ENCODE data around the gene PDPR.

DNA sequence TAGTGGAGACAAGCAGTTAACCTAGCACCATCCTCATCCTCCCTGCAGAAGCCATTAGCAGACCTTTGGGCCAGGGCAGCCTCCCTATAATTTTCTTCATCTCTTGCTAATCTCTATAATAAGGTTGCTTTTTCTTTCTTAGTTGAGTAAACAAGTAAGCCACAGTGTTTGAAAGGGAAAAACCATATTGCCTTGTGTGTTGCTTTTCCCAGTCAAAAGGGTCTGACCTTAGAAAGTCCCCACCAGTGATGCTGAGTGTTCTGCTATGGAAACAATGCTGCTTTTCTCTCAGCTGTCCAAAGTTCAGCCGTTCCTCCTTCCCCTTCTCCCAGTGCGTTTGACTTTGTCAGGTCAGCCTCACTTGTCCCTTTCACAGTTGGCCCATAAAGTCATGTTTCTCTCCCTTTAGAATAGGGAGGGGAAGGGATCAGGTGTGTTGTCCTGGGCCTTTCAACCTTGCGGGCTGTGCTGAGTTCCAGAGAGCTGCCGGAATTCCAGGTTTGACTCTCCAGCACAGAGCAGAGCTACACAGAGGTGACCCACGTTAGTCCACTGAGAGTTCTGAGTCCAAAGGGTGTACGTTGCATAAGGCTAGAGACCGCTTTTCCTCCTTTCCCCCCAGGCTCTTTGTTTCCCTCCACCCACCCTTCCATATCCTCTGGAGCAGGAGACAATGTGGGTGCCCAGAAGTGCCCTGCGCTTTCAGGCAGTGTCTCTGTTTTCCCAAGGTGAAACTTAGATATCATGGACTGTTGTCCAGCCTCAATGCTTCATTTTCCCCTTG, 43.5 kb downstream of the PDPR start:
- TF ChIP-seq, protein P1, sequence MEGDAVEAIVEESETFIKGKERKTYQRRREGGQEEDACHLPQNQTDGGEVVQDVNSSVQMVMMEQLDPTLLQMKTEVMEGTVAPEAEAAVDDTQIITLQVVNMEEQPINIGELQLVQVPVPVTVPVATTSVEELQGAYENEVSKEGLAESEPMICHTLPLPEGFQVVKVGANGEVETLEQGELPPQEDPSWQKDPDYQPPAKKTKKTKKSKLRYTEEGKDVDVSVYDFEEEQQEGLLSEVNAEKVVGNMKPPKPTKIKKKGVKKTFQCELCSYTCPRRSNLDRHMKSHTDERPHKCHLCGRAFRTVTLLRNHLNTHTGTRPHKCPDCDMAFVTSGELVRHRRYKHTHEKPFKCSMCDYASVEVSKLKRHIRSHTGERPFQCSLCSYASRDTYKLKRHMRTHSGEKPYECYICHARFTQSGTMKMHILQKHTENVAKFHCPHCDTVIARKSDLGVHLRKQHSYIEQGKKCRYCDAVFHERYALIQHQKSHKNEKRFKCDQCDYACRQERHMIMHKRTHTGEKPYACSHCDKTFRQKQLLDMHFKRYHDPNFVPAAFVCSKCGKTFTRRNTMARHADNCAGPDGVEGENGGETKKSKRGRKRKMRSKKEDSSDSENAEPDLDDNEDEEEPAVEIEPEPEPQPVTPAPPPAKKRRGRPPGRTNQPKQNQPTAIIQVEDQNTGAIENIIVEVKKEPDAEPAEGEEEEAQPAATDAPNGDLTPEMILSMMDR (IDR thresholded peaks at IDR 0.05): no peak
- TF ChIP-seq, protein P2, sequence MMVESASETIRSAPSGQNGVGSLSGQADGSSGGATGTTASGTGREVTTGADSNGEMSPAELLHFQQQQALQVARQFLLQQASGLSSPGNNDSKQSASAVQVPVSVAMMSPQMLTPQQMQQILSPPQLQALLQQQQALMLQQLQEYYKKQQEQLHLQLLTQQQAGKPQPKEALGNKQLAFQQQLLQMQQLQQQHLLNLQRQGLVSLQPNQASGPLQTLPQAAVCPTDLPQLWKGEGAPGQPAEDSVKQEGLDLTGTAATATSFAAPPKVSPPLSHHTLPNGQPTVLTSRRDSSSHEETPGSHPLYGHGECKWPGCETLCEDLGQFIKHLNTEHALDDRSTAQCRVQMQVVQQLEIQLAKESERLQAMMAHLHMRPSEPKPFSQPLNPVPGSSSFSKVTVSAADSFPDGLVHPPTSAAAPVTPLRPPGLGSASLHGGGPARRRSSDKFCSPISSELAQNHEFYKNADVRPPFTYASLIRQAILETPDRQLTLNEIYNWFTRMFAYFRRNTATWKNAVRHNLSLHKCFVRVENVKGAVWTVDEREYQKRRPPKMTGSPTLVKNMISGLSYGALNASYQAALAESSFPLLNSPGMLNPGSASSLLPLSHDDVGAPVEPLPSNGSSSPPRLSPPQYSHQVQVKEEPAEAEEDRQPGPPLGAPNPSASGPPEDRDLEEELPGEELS (CRISPR knock-in tag; IDR thresholded peaks at IDR 0.05): no peak
- TF ChIP-seq, protein P3, sequence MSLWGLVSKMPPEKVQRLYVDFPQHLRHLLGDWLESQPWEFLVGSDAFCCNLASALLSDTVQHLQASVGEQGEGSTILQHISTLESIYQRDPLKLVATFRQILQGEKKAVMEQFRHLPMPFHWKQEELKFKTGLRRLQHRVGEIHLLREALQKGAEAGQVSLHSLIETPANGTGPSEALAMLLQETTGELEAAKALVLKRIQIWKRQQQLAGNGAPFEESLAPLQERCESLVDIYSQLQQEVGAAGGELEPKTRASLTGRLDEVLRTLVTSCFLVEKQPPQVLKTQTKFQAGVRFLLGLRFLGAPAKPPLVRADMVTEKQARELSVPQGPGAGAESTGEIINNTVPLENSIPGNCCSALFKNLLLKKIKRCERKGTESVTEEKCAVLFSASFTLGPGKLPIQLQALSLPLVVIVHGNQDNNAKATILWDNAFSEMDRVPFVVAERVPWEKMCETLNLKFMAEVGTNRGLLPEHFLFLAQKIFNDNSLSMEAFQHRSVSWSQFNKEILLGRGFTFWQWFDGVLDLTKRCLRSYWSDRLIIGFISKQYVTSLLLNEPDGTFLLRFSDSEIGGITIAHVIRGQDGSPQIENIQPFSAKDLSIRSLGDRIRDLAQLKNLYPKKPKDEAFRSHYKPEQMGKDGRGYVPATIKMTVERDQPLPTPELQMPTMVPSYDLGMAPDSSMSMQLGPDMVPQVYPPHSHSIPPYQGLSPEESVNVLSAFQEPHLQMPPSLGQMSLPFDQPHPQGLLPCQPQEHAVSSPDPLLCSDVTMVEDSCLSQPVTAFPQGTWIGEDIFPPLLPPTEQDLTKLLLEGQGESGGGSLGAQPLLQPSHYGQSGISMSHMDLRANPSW (CRISPR knock-in tag; conservative IDR thresholded peaks at IDR 0.05; ENCODE audit: low read depth): no peak
- TF ChIP-seq, protein P4, sequence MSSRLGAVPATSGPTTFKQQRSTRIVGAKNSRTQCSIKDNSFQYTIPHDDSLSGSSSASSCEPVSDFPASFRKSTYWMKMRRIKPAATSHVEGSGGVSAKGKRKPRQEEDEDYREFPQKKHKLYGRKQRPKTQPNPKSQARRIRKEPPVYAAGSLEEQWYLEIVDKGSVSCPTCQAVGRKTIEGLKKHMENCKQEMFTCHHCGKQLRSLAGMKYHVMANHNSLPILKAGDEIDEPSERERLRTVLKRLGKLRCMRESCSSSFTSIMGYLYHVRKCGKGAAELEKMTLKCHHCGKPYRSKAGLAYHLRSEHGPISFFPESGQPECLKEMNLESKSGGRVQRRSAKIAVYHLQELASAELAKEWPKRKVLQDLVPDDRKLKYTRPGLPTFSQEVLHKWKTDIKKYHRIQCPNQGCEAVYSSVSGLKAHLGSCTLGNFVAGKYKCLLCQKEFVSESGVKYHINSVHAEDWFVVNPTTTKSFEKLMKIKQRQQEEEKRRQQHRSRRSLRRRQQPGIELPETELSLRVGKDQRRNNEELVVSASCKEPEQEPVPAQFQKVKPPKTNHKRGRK (CRISPR knock-in tag; IDR thresholded peaks at IDR 0.05; ENCODE audit: borderline replicate concordance): no peak
- TF ChIP-seq, protein P5, sequence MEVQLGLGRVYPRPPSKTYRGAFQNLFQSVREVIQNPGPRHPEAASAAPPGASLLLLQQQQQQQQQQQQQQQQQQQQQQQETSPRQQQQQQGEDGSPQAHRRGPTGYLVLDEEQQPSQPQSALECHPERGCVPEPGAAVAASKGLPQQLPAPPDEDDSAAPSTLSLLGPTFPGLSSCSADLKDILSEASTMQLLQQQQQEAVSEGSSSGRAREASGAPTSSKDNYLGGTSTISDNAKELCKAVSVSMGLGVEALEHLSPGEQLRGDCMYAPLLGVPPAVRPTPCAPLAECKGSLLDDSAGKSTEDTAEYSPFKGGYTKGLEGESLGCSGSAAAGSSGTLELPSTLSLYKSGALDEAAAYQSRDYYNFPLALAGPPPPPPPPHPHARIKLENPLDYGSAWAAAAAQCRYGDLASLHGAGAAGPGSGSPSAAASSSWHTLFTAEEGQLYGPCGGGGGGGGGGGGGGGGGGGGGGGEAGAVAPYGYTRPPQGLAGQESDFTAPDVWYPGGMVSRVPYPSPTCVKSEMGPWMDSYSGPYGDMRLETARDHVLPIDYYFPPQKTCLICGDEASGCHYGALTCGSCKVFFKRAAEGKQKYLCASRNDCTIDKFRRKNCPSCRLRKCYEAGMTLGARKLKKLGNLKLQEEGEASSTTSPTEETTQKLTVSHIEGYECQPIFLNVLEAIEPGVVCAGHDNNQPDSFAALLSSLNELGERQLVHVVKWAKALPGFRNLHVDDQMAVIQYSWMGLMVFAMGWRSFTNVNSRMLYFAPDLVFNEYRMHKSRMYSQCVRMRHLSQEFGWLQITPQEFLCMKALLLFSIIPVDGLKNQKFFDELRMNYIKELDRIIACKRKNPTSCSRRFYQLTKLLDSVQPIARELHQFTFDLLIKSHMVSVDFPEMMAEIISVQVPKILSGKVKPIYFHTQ (CRISPR knock-in tag; IDR thresholded peaks at IDR 0.05): no peak
- TF ChIP-seq NFE2L1 (CRISPR knock-in tag; IDR thresholded peaks at IDR 0.05) (no peak), ZBTB21 (CRISPR knock-in tag; IDR thresholded peaks at IDR 0.05; ENCODE audit: borderline replicate concordance) (no peak), ZNF232 (CRISPR knock-in tag; IDR thresholded peaks at IDR 0.05) (no peak), SP1 (CRISPR knock-in tag; conservative IDR thresholded peaks at IDR 0.05) (no peak)
- TF ChIP-seq, protein P6, sequence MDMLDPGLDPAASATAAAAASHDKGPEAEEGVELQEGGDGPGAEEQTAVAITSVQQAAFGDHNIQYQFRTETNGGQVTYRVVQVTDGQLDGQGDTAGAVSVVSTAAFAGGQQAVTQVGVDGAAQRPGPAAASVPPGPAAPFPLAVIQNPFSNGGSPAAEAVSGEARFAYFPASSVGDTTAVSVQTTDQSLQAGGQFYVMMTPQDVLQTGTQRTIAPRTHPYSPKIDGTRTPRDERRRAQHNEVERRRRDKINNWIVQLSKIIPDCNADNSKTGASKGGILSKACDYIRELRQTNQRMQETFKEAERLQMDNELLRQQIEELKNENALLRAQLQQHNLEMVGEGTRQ (CRISPR knock-in tag; IDR thresholded peaks at IDR 0.05): no peak
- TF ChIP-seq, protein P7, sequence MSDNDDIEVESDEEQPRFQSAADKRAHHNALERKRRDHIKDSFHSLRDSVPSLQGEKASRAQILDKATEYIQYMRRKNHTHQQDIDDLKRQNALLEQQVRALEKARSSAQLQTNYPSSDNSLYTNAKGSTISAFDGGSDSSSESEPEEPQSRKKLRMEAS (CRISPR knock-in tag; IDR thresholded peaks at IDR 0.05): no peak
- TF ChIP-seq, protein P8, sequence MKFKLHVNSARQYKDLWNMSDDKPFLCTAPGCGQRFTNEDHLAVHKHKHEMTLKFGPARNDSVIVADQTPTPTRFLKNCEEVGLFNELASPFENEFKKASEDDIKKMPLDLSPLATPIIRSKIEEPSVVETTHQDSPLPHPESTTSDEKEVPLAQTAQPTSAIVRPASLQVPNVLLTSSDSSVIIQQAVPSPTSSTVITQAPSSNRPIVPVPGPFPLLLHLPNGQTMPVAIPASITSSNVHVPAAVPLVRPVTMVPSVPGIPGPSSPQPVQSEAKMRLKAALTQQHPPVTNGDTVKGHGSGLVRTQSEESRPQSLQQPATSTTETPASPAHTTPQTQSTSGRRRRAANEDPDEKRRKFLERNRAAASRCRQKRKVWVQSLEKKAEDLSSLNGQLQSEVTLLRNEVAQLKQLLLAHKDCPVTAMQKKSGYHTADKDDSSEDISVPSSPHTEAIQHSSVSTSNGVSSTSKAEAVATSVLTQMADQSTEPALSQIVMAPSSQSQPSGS (CRISPR knock-in tag; IDR thresholded peaks at IDR 0.05; ENCODE audit: borderline replicate concordance, low read depth): no peak
